OCI-LY7 (cell line): Measurements from ENCODE around the gene DGLUCY. TPM values are rescaled to one million over a fixed set of nuclear protein-coding genes. Genes with fewer than 3 reads are reported as not detected.

Source experiments
- BruUV-seq: library from RNA; stranded (reverse); fragments of 400-500 nt; replicated peaks from 2 replicates; lab custom pipeline; 2021; lab: Mats Ljungman, UMichigan
- CTCF ChIA-PET: fragments of 300-600 bp; sonication (Branson Sonifier 250); formaldehyde crosslinking; loops from one replicate; lab custom pipeline; 2022; ENCODE audit warnings: antibody characterized with exemption; ENCODE audit not compliant: unreplicated experiment; lab: Charles Lee
- POLR2A ChIA-PET: fragments of 300-600 bp; sonication (Branson Sonifier 250); formaldehyde crosslinking; loops from one replicate; lab custom pipeline; 2022; ENCODE audit warnings: antibody characterized with exemption; lab: Charles Lee
- DNase-seq: peaks from one replicate; pipeline ENCODE4 v3.0.0-alpha.2; 2015; ENCODE audit warnings: low spot score
- H2AFZ ChIP-seq: fragments of 200-600 bp; sonication (generic), shearing (Covaris generic); 2 replicates; pipeline ENCODE4 v1.6.1; 2014; ENCODE audit warnings: mild to moderate bottlenecking, antibody characterized with exemption, low read length, moderate library complexity
- H3K27ac ChIP-seq: fragments of 200-600 bp; sonication (generic); 2 replicates; pipeline ENCODE4 v1.5.1; 2014; ENCODE audit warnings: mixed run types, low read depth, mild to moderate bottlenecking, moderate library complexity, low read length, inconsistent platforms; ENCODE audit not compliant: poor library complexity, severe bottlenecking
- H3K36me3 ChIP-seq: fragments of 200-600 bp; sonication (generic); 2 replicates; pipeline ENCODE4 v1.6.1; 2014; ENCODE audit warnings: mild to moderate bottlenecking, antibody characterized with exemption, low read length, moderate library complexity, mixed read lengths; ENCODE audit not compliant: insufficient read depth
- H3K4me1 ChIP-seq: fragments of 200-600 bp; sonication (generic); 2 replicates; pipeline ENCODE4 v1.5.1; 2014; ENCODE audit warnings: mild to moderate bottlenecking, low read length; ENCODE audit not compliant: insufficient read depth, poor library complexity, severe bottlenecking
- H3K4me2 ChIP-seq: fragments of 200-600 bp; sonication (generic); 2 replicates; pipeline ENCODE4 v1.6.1; 2014; ENCODE audit warnings: mild to moderate bottlenecking, low read length
- H3K4me3 ChIP-seq: fragments of 200-600 bp; sonication (generic); 2 replicates; pipeline ENCODE4 v1.5.1; 2014; ENCODE audit warnings: mild to moderate bottlenecking, low read depth, low read length; ENCODE audit not compliant: poor library complexity, severe bottlenecking
- H3K79me2 ChIP-seq: fragments of 200-600 bp; sonication (generic); 2 replicates; pipeline ENCODE4 v1.6.1; 2016; ENCODE audit warnings: low read depth, mild to moderate bottlenecking, low read length, moderate library complexity, mixed read lengths; ENCODE audit not compliant: insufficient read depth
- H3K9me2 ChIP-seq: fragments of 200-600 bp; sonication (generic); 2 replicates; pipeline ENCODE4 v1.6.1; 2016; ENCODE audit warnings: mild to moderate bottlenecking, low read length, mixed read lengths; ENCODE audit not compliant: insufficient read depth
- H3K9me3 ChIP-seq: fragments of 200-600 bp; sonication (generic); 2 replicates; pipeline ENCODE4 v1.6.1; 2014; ENCODE audit warnings: mild to moderate bottlenecking, mixed run types, low read length, mixed read lengths
- H4K20me1 ChIP-seq: fragments of 200-600 bp; sonication (generic); 2 replicates; pipeline ENCODE4 v1.6.1; 2014; ENCODE audit warnings: mild to moderate bottlenecking, antibody characterized with exemption, low read length, moderate library complexity, mixed read lengths; ENCODE audit not compliant: insufficient read depth
- EZH2phosphoT487 ChIP-seq: fragments of 200-600 bp; sonication (generic); IDR thresholded peaks from 2 replicates; pipeline ENCODE4 v1.6.1; 2018; ENCODE audit warnings: low read depth, borderline replicate concordance, mild to moderate bottlenecking, mixed run types, antibody characterized with exemption, low read length, moderate library complexity, mixed read lengths
- intact Hi-C: fragments of 100-400 bp; cut with micrococcal nuclease; formaldehyde crosslinking; loops from one replicate; pipeline ENCODE4 v1.10.0; 2022; ENCODE audit not compliant: unreplicated experiment
- total RNA-seq, 2 experiments: library from RNA; depleted of rRNA in 1 of 2; stranded (reverse); fragments of >200 nt in 1 of 2; shearing (Covaris generic) in 1 of 2; gene quantifications; 2 replicates each; pipeline ENCODE4 v1.2.3, GENCODE V29; 2014 to 2022
- TF ChIP-seq, protein P1 (sequence below): fragments of 200-600 bp; sonication (generic); conservative IDR thresholded peaks from 2 replicates; pipeline ENCODE4 v1.5.1; 2014; ENCODE audit warnings: mild to moderate bottlenecking, antibody characterized with exemption, low read length, moderate library complexity, mixed read lengths

Gene DGLUCY
- total RNA-seq, 2 experiments from 2014 or later, result 37.6 to 56.8 TPM

DNA sequence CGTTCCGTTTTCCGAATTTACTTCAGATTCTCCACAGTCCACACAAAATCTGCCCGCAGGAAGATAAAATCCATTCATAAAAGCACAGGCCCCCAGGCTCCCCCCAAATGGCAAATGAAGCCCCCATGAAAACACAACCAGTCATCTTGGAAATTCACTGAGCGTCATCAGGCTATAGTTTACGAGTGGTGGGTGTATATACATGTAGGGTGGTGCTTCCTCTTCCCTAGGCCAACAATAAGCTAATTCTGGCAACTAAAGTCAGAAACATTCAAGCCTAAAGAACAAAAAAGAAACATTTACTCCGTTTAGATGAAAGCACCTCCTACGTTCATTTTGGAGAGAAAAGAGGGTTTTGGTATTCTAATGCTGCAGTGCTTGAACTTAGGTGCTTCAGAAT lies 124.8 kb downstream of the DGLUCY start:
- Histone ChIP-seq H3K4me1 (peaks cover 28% of the 10 kb centered on the region), H3K4me3 (no peak overlapping the region), H4K20me1 (no peaks in the 10 kb centered on the region), H3K4me2 (no peak overlapping the region), H3K9me2 (no peaks in the 10 kb centered on the region), H3K79me2 (no peaks in the 10 kb centered on the region), H2AFZ (no peak overlapping the region), H3K27ac (no peak overlapping the region), H3K36me3 (no peaks in the 10 kb centered on the region), H3K9me3 (no peaks in the 10 kb centered on the region)
- TF ChIP-seq, protein P1, sequence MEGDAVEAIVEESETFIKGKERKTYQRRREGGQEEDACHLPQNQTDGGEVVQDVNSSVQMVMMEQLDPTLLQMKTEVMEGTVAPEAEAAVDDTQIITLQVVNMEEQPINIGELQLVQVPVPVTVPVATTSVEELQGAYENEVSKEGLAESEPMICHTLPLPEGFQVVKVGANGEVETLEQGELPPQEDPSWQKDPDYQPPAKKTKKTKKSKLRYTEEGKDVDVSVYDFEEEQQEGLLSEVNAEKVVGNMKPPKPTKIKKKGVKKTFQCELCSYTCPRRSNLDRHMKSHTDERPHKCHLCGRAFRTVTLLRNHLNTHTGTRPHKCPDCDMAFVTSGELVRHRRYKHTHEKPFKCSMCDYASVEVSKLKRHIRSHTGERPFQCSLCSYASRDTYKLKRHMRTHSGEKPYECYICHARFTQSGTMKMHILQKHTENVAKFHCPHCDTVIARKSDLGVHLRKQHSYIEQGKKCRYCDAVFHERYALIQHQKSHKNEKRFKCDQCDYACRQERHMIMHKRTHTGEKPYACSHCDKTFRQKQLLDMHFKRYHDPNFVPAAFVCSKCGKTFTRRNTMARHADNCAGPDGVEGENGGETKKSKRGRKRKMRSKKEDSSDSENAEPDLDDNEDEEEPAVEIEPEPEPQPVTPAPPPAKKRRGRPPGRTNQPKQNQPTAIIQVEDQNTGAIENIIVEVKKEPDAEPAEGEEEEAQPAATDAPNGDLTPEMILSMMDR, result no peak
- no peak for TF ChIP-seq EZH2phosphoT487
- intact Hi-C loops, result no loop called here
- ChIA-PET POLR2A (no interaction called here), CTCF (no interaction called here)
- BruUV-seq, result no TSS peak
- DNase-seq, result no peak

DNA sequence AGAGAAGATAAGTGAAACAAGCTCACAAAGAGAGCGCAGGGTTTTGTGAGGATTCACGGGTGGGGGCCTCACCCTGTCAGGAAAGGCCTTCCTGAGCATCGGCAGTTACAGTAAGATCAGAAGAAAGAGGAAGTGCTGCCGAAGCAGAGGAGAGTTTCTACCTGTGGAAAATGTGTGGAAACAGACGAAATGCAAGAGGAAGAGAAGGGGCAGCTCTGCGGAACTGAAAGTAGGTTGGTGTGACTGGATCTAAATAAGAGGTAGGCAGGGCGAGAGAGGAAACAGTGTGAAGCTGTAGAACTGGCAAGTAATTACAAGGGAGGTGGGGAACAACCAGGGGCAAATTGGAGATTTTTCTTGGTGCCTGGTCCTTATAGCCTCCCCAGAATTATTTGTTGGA lies 128.0 kb downstream of the DGLUCY start:
- peak; percentile 88 for DNase-seq
- no peak for TF ChIP-seq EZH2phosphoT487
- TF ChIP-seq, protein P1, result no peak
- Histone ChIP-seq H3K4me1 (peaks cover 59% of the 10 kb centered on the region), H3K9me3 (no peaks in the 10 kb centered on the region), H4K20me1 (no peaks in the 10 kb centered on the region), H2AFZ (peak overlapping the region; percentile 49; the same call in 1 of the 2 replicates), H3K79me2 (no peaks in the 10 kb centered on the region), H3K36me3 (no peaks in the 10 kb centered on the region), H3K4me2 (peak overlapping the region; percentile 87), H3K27ac (peak overlapping the region; percentile 76), H3K9me2 (no peaks in the 10 kb centered on the region), H3K4me3 (peak overlapping the region; percentile 62)
- intact Hi-C loops, result loop anchor here (5.0 kb wide), 1 partner anchor 40 kb away; no protein-coding TSS in a partner anchor
- ChIA-PET POLR2A (interaction anchor here (0.5 to 2.7 kb wide), 9 partner anchors 7 to 549 kb away, joined by 3 to 12 read pairs (median 4); no protein-coding TSS in a partner anchor), CTCF (interaction anchor here (1.7 kb wide), 1 partner anchor 14 kb away, joined by 3 read pairs; no protein-coding TSS in a partner anchor)
- no TSS peak for BruUV-seq

DNA sequence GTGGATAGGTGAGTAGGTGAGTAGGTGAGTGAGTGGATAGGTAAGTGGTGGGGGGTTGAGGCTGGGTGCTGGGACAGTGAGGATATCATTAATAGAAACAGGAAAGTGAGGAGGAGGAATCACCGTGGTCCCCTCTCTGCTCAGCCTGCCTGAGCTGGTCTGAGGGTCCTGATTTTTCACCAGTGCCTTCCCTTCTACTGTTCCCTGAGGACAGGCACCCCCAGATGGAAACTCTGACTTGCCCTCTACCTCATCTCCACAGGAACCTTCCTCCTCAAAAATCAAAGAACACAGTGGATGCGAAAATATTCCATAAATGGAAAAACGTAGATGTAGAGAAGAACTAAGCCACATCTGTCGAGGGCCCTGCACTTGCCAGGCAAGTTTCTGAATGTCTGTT lies 128.8 kb downstream of the DGLUCY start:
- Histone ChIP-seq H3K36me3 (no peaks in the 10 kb centered on the region), H3K9me3 (no peaks in the 10 kb centered on the region), H2AFZ (peak overlapping the region; percentile 74), H3K4me2 (peak overlapping the region; percentile 87), H4K20me1 (no peaks in the 10 kb centered on the region), H3K9me2 (no peaks in the 10 kb centered on the region), H3K79me2 (no peaks in the 10 kb centered on the region), H3K27ac (peak overlapping the region; percentile 76), H3K4me3 (peak overlapping the region; percentile 32), H3K4me1 (peaks cover 59% of the 10 kb centered on the region)
- BruUV-seq, result no TSS peak
- intact Hi-C loops, result loop anchor here (5.0 kb wide), 1 partner anchor 40 kb away; no protein-coding TSS in a partner anchor
- ChIA-PET POLR2A (interaction anchor here (0.7 to 2.7 kb wide), 4 partner anchors 9 to 824 kb away, joined by 3 to 12 read pairs (median 4); no protein-coding TSS in a partner anchor), CTCF (interaction anchor here (1.7 kb wide), 1 partner anchor 13 kb away, joined by 3 read pairs; no protein-coding TSS in a partner anchor)
- no peak for DNase-seq
- no peak for TF ChIP-seq EZH2phosphoT487
- TF ChIP-seq, protein P1, result no peak
